H1 (cell line): Measurements from ENCODE around the gene PIGA.

Experiments used
- ATF2 ChIP-seq: IDR thresholded peaks from 2 replicates; pipeline ENCODE4 v1.6.1; 2012; ENCODE audit warnings: low read length, inconsistent platforms
- BRCA1 ChIP-seq: IDR thresholded peaks from 2 replicates; pipeline ENCODE4 v1.6.1; 2012; ENCODE audit warnings: low read depth, low read length, improper control_type of control experiment
- CTCF ChIP-seq, 3 experiments: IDR thresholded peaks; 1 replicate in 2 of 3; 2 replicates in 1 of 3; pipeline versions ENCODE4 v1.5.1 to v1.6.1; 2011; ENCODE audit warnings: low read length in 3 of 3, mild to moderate bottlenecking in 3 of 3, inconsistent platforms in 2 of 3, low read depth in 1 of 3, moderate library complexity in 1 of 3; ENCODE audit not compliant: insufficient read depth in 1 of 3; ENCODE audit errors: control extremely low read depth in 1 of 3
- E2F6 ChIP-seq: IDR thresholded peaks from 2 replicates; pipeline ENCODE4 v1.6.1; 2012; ENCODE audit warnings: inconsistent platforms
- JUN ChIP-seq: IDR thresholded peaks from 2 replicates; pipeline ENCODE4 v1.6.1; 2011; ENCODE audit warnings: low read depth, mild to moderate bottlenecking, improper control_type of control experiment, low read length
- KDM1A ChIP-seq: fragments of 200-600, 300-600 bp; sonication (generic); IDR thresholded peaks from 2 replicates; pipeline ENCODE4 v1.7.1; 2016; ENCODE audit warnings: mild to moderate bottlenecking, low read length, borderline replicate concordance
- POLR2A ChIP-seq, 2 experiments: IDR thresholded peaks; 1 replicate in 1 of 2; 2 replicates in 1 of 2; pipeline ENCODE4 v1.6.1; 2011; ENCODE audit warnings: low read depth in 2 of 2, low read length in 2 of 2, mild to moderate bottlenecking in 2 of 2; ENCODE audit errors: control extremely low read depth in 1 of 2
- SUZ12 ChIP-seq: fragments of 200-600 bp; sonication (generic); IDR thresholded peaks from 2 replicates; pipeline ENCODE4 v1.6.1; 2012; ENCODE audit warnings: mild to moderate bottlenecking, inconsistent platforms, low read length, moderate library complexity, mixed read lengths
- TAF1 ChIP-seq: IDR thresholded peaks from 2 replicates; pipeline ENCODE4 v1.6.1; 2011; ENCODE audit warnings: mild to moderate bottlenecking, low read depth, low read length
- TBP ChIP-seq: IDR thresholded peaks from 2 replicates; pipeline ENCODE4 v1.6.1; 2011; ENCODE audit warnings: low read depth, low read length, improper control_type of control experiment

GRCh38 chrX:15384304-15384703 lies 49.0 kb upstream of the PIGA start, which contains the start of gene VEGFD:
- TF ChIP-seq CTCF (IDR thresholded peaks at IDR 0.05; ENCODE audit: control extremely low read depth in 1 of 3, insufficient read depth in 1 of 3, low read depth in 1 of 3, low read length in 3 of 3) = no peak
- no peak for TF ChIP-seq KDM1A
- no peak for TF ChIP-seq ATF2
- TF ChIP-seq POLR2A (IDR thresholded peaks at IDR 0.05; ENCODE audit: control extremely low read depth in 1 of 2, low read depth in 2 of 2, low read length in 2 of 2) = no peak
- no peak for TF ChIP-seq SUZ12
- TF ChIP-seq E2F6 = no peak
- no peak for TF ChIP-seq BRCA1
- no peak for TF ChIP-seq JUN
- TF ChIP-seq TAF1 = no peak
- no peak for TF ChIP-seq TBP
